ENCODE measurements around the gene ZDHHC11B.

DNA sequence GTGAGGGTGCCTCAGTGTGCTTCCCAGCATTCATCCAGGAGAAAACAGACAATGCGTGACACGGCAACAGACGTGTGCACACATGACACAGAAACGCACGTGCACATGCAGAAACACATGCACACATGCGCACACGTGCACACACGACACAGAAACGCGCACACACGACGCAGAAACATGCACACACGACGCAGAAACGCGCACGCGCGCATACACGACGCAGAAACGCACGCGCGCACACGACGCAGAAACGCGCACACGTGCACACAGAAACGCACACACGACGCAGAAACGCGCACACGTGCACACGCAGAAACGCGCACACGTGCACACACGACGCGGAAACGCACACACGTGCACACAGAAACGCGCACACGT lies 107.8 kb downstream of the ZDHHC11B start:
- TF ChIP-seq CTCF (optimal IDR thresholded peaks at IDR 0.05 in 1 of 3, IDR thresholded peaks at IDR 0.05 in 1 of 3, conservative IDR thresholded peaks at IDR 0.05 in 1 of 3; ENCODE audit: extremely low read depth in 1 of 3, insufficient read depth in 2 of 3, low read length in 3 of 3) (no peak), EZH2 (IDR thresholded peaks at IDR 0.05; ENCODE audit: low read length) (no peak)

Data from keratinocyte (primary cell).